Neural cell (in vitro differentiated cells): ENCODE measurements around the gene DSTN. TPM values are rescaled to one million over a fixed set of nuclear protein-coding genes. Genes with fewer than 3 reads are reported as not detected.

Source experiments
- H2AFZ ChIP-seq: fragments of 200-600, 300-800 bp; sonication (generic), shearing (Covaris generic); 2 replicates; pipeline ENCODE4 v1.6.0; 2014; ENCODE audit warnings: low read depth, mild to moderate bottlenecking, antibody characterized with exemption, low read length, moderate library complexity
- H3F3A ChIP-seq: fragments of 200-600 bp; shearing (Covaris generic); 2 replicates; pipeline ENCODE4 v1.6.1; 2016; ENCODE audit warnings: mild to moderate bottlenecking, moderate library complexity, mixed read lengths, antibody characterized with exemption, low read length; ENCODE audit not compliant: insufficient read depth, poor library complexity, severe bottlenecking
- H3K27ac ChIP-seq: fragments of 200-600, 300-800 bp; sonication (generic), shearing (Covaris generic); 2 replicates; pipeline ENCODE4 v1.5.1; 2014; ENCODE audit warnings: mild to moderate bottlenecking, low read length, moderate library complexity
- H3K27me3 ChIP-seq: fragments of 300-800, 200-600 bp; sonication (generic), shearing (Covaris generic); 2 replicates; pipeline ENCODE4 v1.6.0; 2014; ENCODE audit warnings: mild to moderate bottlenecking, low read depth, low read length, moderate library complexity; ENCODE audit not compliant: insufficient read depth
- H3K36me3 ChIP-seq: fragments of 300-800, 200-600 bp; sonication (generic), shearing (Covaris generic); 2 replicates; pipeline ENCODE4 v1.5.1; 2014; ENCODE audit warnings: mild to moderate bottlenecking, antibody characterized with exemption, low read length, moderate library complexity; ENCODE audit not compliant: insufficient read depth
- H3K4me2 ChIP-seq: fragments of 300-800, 200-600 bp; sonication (generic), shearing (Covaris generic); 2 replicates; pipeline ENCODE4 v1.6.0; 2014; ENCODE audit warnings: mild to moderate bottlenecking, low read length
- H3K4me3 ChIP-seq: fragments of 300-800, 200-600 bp; sonication (generic), shearing (Covaris generic); 2 replicates; pipeline ENCODE4 v1.5.1; 2014; ENCODE audit warnings: mild to moderate bottlenecking, low read length, moderate library complexity
- H3K79me2 ChIP-seq: fragments of 200-600 bp; shearing (Covaris generic); replicated peaks from 2 replicates; pipeline ENCODE4 v1.6.0; 2014; ENCODE audit warnings: mild to moderate bottlenecking, low read length, moderate library complexity; ENCODE audit not compliant: insufficient read depth
- H3K9ac ChIP-seq: fragments of 300-800, 200-600 bp; sonication (generic), shearing (Covaris generic); 2 replicates; pipeline ENCODE4 v1.6.1; 2016; ENCODE audit warnings: mild to moderate bottlenecking, low read length, mixed read lengths
- H3K9me2 ChIP-seq: fragments of 200-600 bp; shearing (Covaris generic); 2 replicates; pipeline ENCODE4 v1.6.1; 2016; ENCODE audit warnings: mild to moderate bottlenecking, low read length, mixed read lengths; ENCODE audit not compliant: insufficient read depth
- H3K9me3 ChIP-seq: fragments of 200-600, 300-800 bp; sonication (generic), shearing (Covaris generic); 2 replicates; pipeline ENCODE4 v1.6.1; 2016; ENCODE audit warnings: mild to moderate bottlenecking, mixed run types, low read length, moderate library complexity, mixed read lengths
- H4K20me1 ChIP-seq: fragments of 200-600 bp; shearing (Covaris generic); 2 replicates; pipeline ENCODE4 v1.6.1; 2016; ENCODE audit warnings: mild to moderate bottlenecking, mixed run types; ENCODE audit not compliant: insufficient read depth
- CTCF ChIP-seq: fragments of 450-650 bp; IDR thresholded peaks from 2 replicates; pipeline ENCODE4 v1.5.1; 2014; ENCODE audit warnings: antibody characterized with exemption, mild to moderate bottlenecking, moderate library complexity; ENCODE audit not compliant: poor library complexity, severe bottlenecking
- EP300 ChIP-seq: fragments of 450-650 bp; conservative IDR thresholded peaks from 2 replicates; pipeline ENCODE4 v1.6.1; 2014; ENCODE audit warnings: antibody characterized with exemption, mild to moderate bottlenecking, moderate library complexity; ENCODE audit not compliant: poor library complexity, severe bottlenecking
- EZH2 ChIP-seq: fragments of 200-600, 300-800 bp; shearing (Covaris generic), sonication (generic); IDR thresholded peaks from 2 replicates; pipeline ENCODE4 v1.6.1; 2014; ENCODE audit warnings: antibody characterized with exemption, low read length, borderline replicate concordance, mild to moderate bottlenecking; ENCODE audit not compliant: insufficient read depth, poor library complexity, severe bottlenecking
- MXI1 ChIP-seq: fragments of 450-650 bp; conservative IDR thresholded peaks from 2 replicates; pipeline ENCODE4 v1.6.1; 2014; ENCODE audit warnings: antibody characterized with exemption, mild to moderate bottlenecking; ENCODE audit not compliant: poor library complexity, severe bottlenecking
- POLR2AphosphoS5 ChIP-seq: IDR thresholded peaks from 2 replicates; pipeline ENCODE4 v1.6.1; 2012
- RAD21 ChIP-seq: fragments of 450-650 bp; conservative IDR thresholded peaks from 2 replicates; pipeline ENCODE4 v1.6.1; 2014; ENCODE audit warnings: antibody characterized with exemption, mild to moderate bottlenecking, moderate library complexity
- REST ChIP-seq: IDR thresholded peaks from 2 replicates; pipeline ENCODE4 v1.6.1; 2012; ENCODE audit warnings: borderline replicate concordance
- SMC3 ChIP-seq: fragments of 450-650 bp; conservative IDR thresholded peaks from 2 replicates; pipeline ENCODE4 v1.6.1; 2014; ENCODE audit warnings: antibody characterized with exemption, mild to moderate bottlenecking, moderate library complexity; ENCODE audit not compliant: poor library complexity
- TAF1 ChIP-seq: IDR thresholded peaks from 2 replicates; pipeline ENCODE4 v1.6.1; 2012; ENCODE audit warnings: low read depth
- polyA plus RNA-seq: library from polyadenylated mRNA; depleted of rRNA; stranded (reverse); fragments of >200 nt; gene quantifications from 2 replicates; pipeline ENCODE4 v1.2.3, GENCODE V29; 2014

Gene DSTN
- polyA plus RNA-seq, 1 donor from 2014 or later: 276 TPM

- H3K9me3 ChIP-seq: no peaks in the 10 kb centered on the region
- H3K27me3 ChIP-seq: no peaks in the 10 kb centered on the region
- no peaks in the 10 kb centered on the region for H3F3A ChIP-seq
- H4K20me1 ChIP-seq: no peaks in the 10 kb centered on the region
- no peaks in the 10 kb centered on the region for H3K36me3 ChIP-seq
- H3K27ac ChIP-seq: no peak overlapping the region
- no peaks in the 10 kb centered on the region for H3K9me2 ChIP-seq
- no peak overlapping the region for H3K4me3 ChIP-seq
- no peak overlapping the region for H3K4me2 ChIP-seq
- H2AFZ ChIP-seq: no peak overlapping the region
- TF ChIP-seq CTCF (no peak), TAF1 (no peak), EZH2 (no peak), RAD21 (no peak), REST (no peak), MXI1 (no peak), SMC3 (no peak), EP300 (no peak), POLR2AphosphoS5 (no peak)
- no peaks in the 10 kb centered on the region for H3K79me2 ChIP-seq
- no peak overlapping the region for H3K9ac ChIP-seq
Measured at GRCh38 chr20:17558154-17558940, 11.5 kb upstream of the DSTN start.

- Histone ChIP-seq H3K9me2 (no peaks in the 10 kb centered on the region), H2AFZ (no peak overlapping the region), H4K20me1 (no peaks in the 10 kb centered on the region), H3K9ac (no peak overlapping the region), H3K27ac (no peak overlapping the region), H3K36me3 (no peaks in the 10 kb centered on the region), H3F3A (no peaks in the 10 kb centered on the region), H3K27me3 (no peaks in the 10 kb centered on the region), H3K4me2 (no peak overlapping the region), H3K9me3 (no peaks in the 10 kb centered on the region), H3K79me2 (no peaks in the 10 kb centered on the region), H3K4me3 (no peak overlapping the region)
- no peak for TF ChIP-seq RAD21
Measured at GRCh38 chr20:17558941-17559304, 11.0 kb upstream of the DSTN start.

GRCh38 chr20:17559338-17559737 lies 10.5 kb upstream of the DSTN start:
- H3K79me2 ChIP-seq: no peaks in the 10 kb centered on the region
- H3K36me3 ChIP-seq: no peaks in the 10 kb centered on the region
- H3K9ac ChIP-seq: no peak overlapping the region
- H2AFZ ChIP-seq: no peak overlapping the region
- no peak overlapping the region for H3K4me3 ChIP-seq
- no peaks in the 10 kb centered on the region for H3K27me3 ChIP-seq
- no peaks in the 10 kb centered on the region for H3K9me3 ChIP-seq
- no peak overlapping the region for H3K27ac ChIP-seq
- H3K9me2 ChIP-seq: no peaks in the 10 kb centered on the region
- H3F3A ChIP-seq: no peaks in the 10 kb centered on the region
- H4K20me1 ChIP-seq: no peaks in the 10 kb centered on the region
- no peak overlapping the region for H3K4me2 ChIP-seq
- TF ChIP-seq EZH2: no peak
- TF ChIP-seq RAD21: no peak
- no peak for TF ChIP-seq MXI1
- TF ChIP-seq POLR2AphosphoS5: no peak
- no peak for TF ChIP-seq SMC3
